Hematopoietic multipotent progenitor cell treated with erythropoietin and hydrocortisone succinate and interleukin-3 and kit ligand, for 17 days (in vitro differentiated cells): ENCODE measurements around the gene ALDH1L1.
A peak's percentile ranks its signal among the peaks of the same experiment; 100 is the strongest.

Experiments used
- DNase-seq: peaks from one replicate; pipeline ENCODE4 v3.0.0-alpha.2; 2015; ENCODE audit warnings: low spot score

The ALDH1L1 gene

GRCh38 chr3:126180477-126181397 is at the start of gene ALDH1L1:
Gene ALDH1L1, minus strand, starts transcription at chr3:126180586. Its CDS starts 19,607 bp downstream, at chr3:126160979.
- no peak for DNase-seq

GRCh38 chr3:126226374-126226773 is 46.0 kb upstream of the ALDH1L1 start:
- no peak for DNase-seq

GRCh38 chr3:126216416-126216815 is 36.0 kb upstream of the ALDH1L1 start:
- DNase-seq = no peak

GRCh38 chr3:126213379-126214028 is 33.1 kb upstream of the ALDH1L1 start:
- DNase-seq = no peak

GRCh38 chr3:126212620-126213378 is 32.4 kb upstream of the ALDH1L1 start:
- DNase-seq = no peak

GRCh38 chr3:126212250-126212619 is 31.8 kb upstream of the ALDH1L1 start:
- DNase-seq = no peak

- DNase-seq = no peak
Measured at GRCh38 chr3:126211569-126211968, 31.2 kb upstream of the ALDH1L1 start.

GRCh38 chr3:126210606-126211005 is 30.2 kb upstream of the ALDH1L1 start:
- no peak for DNase-seq

GRCh38 chr3:126209741-126210140 is 29.4 kb upstream of the ALDH1L1 start:
- DNase-seq = no peak

- DNase-seq = no peak
Measured at GRCh38 chr3:126208606-126209256, 28.3 kb upstream of the ALDH1L1 start.

- no peak for DNase-seq
Measured at GRCh38 chr3:126208182-126208581, 27.8 kb upstream of the ALDH1L1 start.

- DNase-seq = no peak
Measured at GRCh38 chr3:126207166-126207565, 26.8 kb upstream of the ALDH1L1 start.

GRCh38 chr3:126205717-126206655 is 25.6 kb upstream of the ALDH1L1 start:
- no peak for DNase-seq

GRCh38 chr3:126202680-126203079 is 22.3 kb upstream of the ALDH1L1 start:
- no peak for DNase-seq

- DNase-seq = no peak
Measured at GRCh38 chr3:126202276-126202675, 21.9 kb upstream of the ALDH1L1 start.

- DNase-seq = no peak
Measured at GRCh38 chr3:126201168-126201567, 20.8 kb upstream of the ALDH1L1 start.

- DNase-seq = no peak
Measured at GRCh38 chr3:126200534-126200933, 20.1 kb upstream of the ALDH1L1 start.

- DNase-seq = no peak
Measured at GRCh38 chr3:126199256-126199655, 18.9 kb upstream of the ALDH1L1 start.

GRCh38 chr3:126197854-126198584 is 17.6 kb upstream of the ALDH1L1 start:
- peak; percentile 5 for DNase-seq

- DNase-seq = no peak
Measured at GRCh38 chr3:126197343-126197742, 17.0 kb upstream of the ALDH1L1 start.
